GM18870 (cell line): ENCODE measurements around the gene CAPN13.
"Not testable (repeated sequence)": the region's sequence is repeated elsewhere in the genome, so short reads cannot be mapped to it uniquely, and the experiment has no call there.

Source experiments
- ATAC-seq: cut with Tn5 transposase; IDR thresholded peaks from one replicate; pipeline ENCODE4 v1.9.1; 2021; ENCODE audit warnings: moderate library complexity; ENCODE audit not compliant: unreplicated experiment

The CAPN13 gene

GRCh38 chr2:30706534-30707303, 100.5 kb downstream of the CAPN13 start:
- ATAC-seq, result no peak

- no peak for ATAC-seq
Observed at GRCh38 chr2:30705711-30706533, 101.3 kb downstream of the CAPN13 start.

GRCh38 chr2:30705056-30705455, 102.2 kb downstream of the CAPN13 start:
- no peak for ATAC-seq

- ATAC-seq, result no peak
Observed at GRCh38 chr2:30704309-30705020, 102.8 kb downstream of the CAPN13 start.

- ATAC-seq, result no peak
Observed at GRCh38 chr2:30702694-30703093, 104.6 kb downstream of the CAPN13 start.

- no peak for ATAC-seq
Observed at GRCh38 chr2:30701782-30702181, 105.5 kb downstream of the CAPN13 start.

GRCh38 chr2:30697242-30698103, 109.8 kb downstream of the CAPN13 start:
- not testable (repeated sequence) for ATAC-seq

- ATAC-seq, result no peak
Observed at GRCh38 chr2:30695749-30696148, 111.5 kb downstream of the CAPN13 start.

GRCh38 chr2:30694286-30695055, 112.8 kb downstream of the CAPN13 start:
- ATAC-seq, result no peak

GRCh38 chr2:30693821-30694281, 113.4 kb downstream of the CAPN13 start:
- ATAC-seq, result no peak

- ATAC-seq, result no peak
Observed at GRCh38 chr2:30692829-30693275, 114.4 kb downstream of the CAPN13 start.

GRCh38 chr2:30691948-30692828, 115.1 kb downstream of the CAPN13 start:
- ATAC-seq, result no peak

- no peak for ATAC-seq
Observed at GRCh38 chr2:30691091-30691947, 115.9 kb downstream of the CAPN13 start.

- no peak for ATAC-seq
Observed at GRCh38 chr2:30690126-30690561, 117.1 kb downstream of the CAPN13 start.

GRCh38 chr2:30689496-30690125, 117.6 kb downstream of the CAPN13 start:
- ATAC-seq, result no peak

- ATAC-seq, result no peak
Observed at GRCh38 chr2:30688956-30689401, 118.3 kb downstream of the CAPN13 start.

- no peak for ATAC-seq
Observed at GRCh38 chr2:30686669-30687068, 120.6 kb downstream of the CAPN13 start.
